Ovary (tissue), 10 donors: Measurements from ENCODE around the gene DOC2B. TPM values are rescaled to one million over a fixed set of nuclear protein-coding genes. Genes with fewer than 3 reads are reported as not detected.
A peak's percentile ranks its signal among the peaks of the same experiment; 100 is the strongest.

Experiments used
- DNase-seq, 5 donors: peaks; one replicate each; pipeline ENCODE4 v3.0.0-alpha.2; 2019 to 2020
- H3K27ac ChIP-seq, 2 donors: fragments of 200-600 bp; one replicate each; pipeline versions ENCODE4 v1.5.1 to v1.8.0; 2019 to 2022
- H3K27me3 ChIP-seq: fragments of 200-600 bp; one replicate; pipeline ENCODE4 v1.8.0; 2022
- H3K36me3 ChIP-seq: fragments of 200-600 bp; sonication (generic); one replicate; pipeline ENCODE4 v1.5.1; 2019
- H3K4me1 ChIP-seq: one replicate; pipeline ENCODE4 v1.8.1; 2013; ENCODE audit warnings: mild to moderate bottlenecking, moderate library complexity; ENCODE audit not compliant: insufficient read depth
- H3K4me3 ChIP-seq: fragments of 200-600 bp; sonication (generic); one replicate; pipeline ENCODE4 v1.5.1; 2017
- H3K9me3 ChIP-seq, 2 donors: fragments of 200-600 bp in 1 of 2; sonication (generic) in 1 of 2; one replicate each; pipeline versions ENCODE4 v1.5.1 to v1.8.1; 2013 to 2019; ENCODE audit warnings: mild to moderate bottlenecking in 1 of 2, moderate library complexity in 1 of 2
- EP300 ChIP-seq: sonication (generic); formaldehyde crosslinking; IDR thresholded peaks from one replicate; pipeline ENCODE4 v1.6.1; 2017; ENCODE audit warnings: antibody characterized with exemption
- POLR2A ChIP-seq: fragments of 450-650 bp; IDR thresholded peaks from one replicate; pipeline ENCODE4 v1.6.1; 2017; ENCODE audit warnings: antibody characterized with exemption, mild to moderate bottlenecking, moderate library complexity
- whole genome bisulfite sequencing, 3 donors: extraction: QIAGEN DNeasy Blood & Tissue Kit in 1 of 3; methylation state at CpG; one replicate each; pipeline versions ENCODE4 v1.1.5 to v1.1.7; 2013 to 2017; 5-methylcytosine and 5-hydroxymethylcytosine counted together
- intact Hi-C, 4 donors: fragments of 100-400 bp; cut with DNase I; formaldehyde crosslinking; loops; one replicate each; pipeline versions ENCODE4 v1.11.0 to v1.15.1; 2022 to 2023
- long read RNA-seq, 3 donors: library from polyadenylated mRNA in 2 of 3; unstranded in 2 of 3; transcript quantifications; one replicate each; pipeline ENCODE4 v2.0.0 and lab custom pipeline, GENCODE V29; 2021 to 2026
- polyA plus RNA-seq, 2 donors: library from polyadenylated mRNA; stranded (reverse); fragments of 200-250 nt in 1 of 2; fragments of 350-450 nt in 1 of 2; fragmentation: Illumina TruSeq in 1 of 2; extraction: RNeasy Lipid Tissue Mini Kit (QIAGEN cat#74804) in 1 of 2; gene quantifications; one replicate each; pipeline ENCODE4 v1.2.3, GENCODE V29; 2013 to 2014
- total RNA-seq, 7 donors: library from RNA; depleted of rRNA in 2 of 7; stranded (reverse); fragments of >200 nt in 2 of 7; fragmentation: NEBNext Ultra II Directional in 3 of 7; extraction: Animal tissue kit (Norgen Biotek cat#: 25700) in 3 of 7; gene quantifications; one replicate each; pipeline versions ENCODE4 v1.1.0 to v1.2.4, GENCODE V29; 2016 to 2023
- TF ChIP-seq, protein P1 (sequence below), 3 donors: fragments of 450-650 bp in 2 of 3; fragments of 200-600 bp in 1 of 3; IDR thresholded peaks; one replicate each; pipeline versions ENCODE4 v1.5.1 to v1.8.0; 2016 to 2022; ENCODE audit warnings: antibody characterized with exemption in 3 of 3, mild to moderate bottlenecking in 1 of 3
- donor health status: DM: no; HTN: no; CAD: no; lungs with moderate emphysema.
- donor health status: DM: no; HTN: no; CAD: no.
- donor health status: Bipolar disorder and iron deficiency.
- donor health status: DM: yes; HTN: yes; CAD: no.
- donor health status: DM: no; HTN: no; CAD: no.
- donor health status: DM: yes; HTN: yes; CAD: no.

The DOC2B gene
- total RNA-seq (1 to 10 TPM in 6 of 7 donors, under 1 TPM in 1; 0.83 to 4.5 (median 2.0) TPM), polyA plus RNA-seq (1 to 10 TPM; 1.3 to 4.2 TPM)
- long read RNA-seq, donor 1: 0 reads
- long read RNA-seq, donor 2, full-length matches to known transcripts: 1 of 1 reads
- long read RNA-seq, donor 2, partial matches to known transcripts: 0 of 1 reads
- long read RNA-seq, donor 2, other reads (novel, unspliced or antisense): 0 of 1 reads
- long read RNA-seq, donor 3, full-length matches to known transcripts: 3 of 8 reads
- long read RNA-seq, donor 3, partial matches to known transcripts: 1 of 8 reads
- long read RNA-seq, donor 3, other reads (novel, unspliced or antisense): 4 of 8 reads

DNA sequence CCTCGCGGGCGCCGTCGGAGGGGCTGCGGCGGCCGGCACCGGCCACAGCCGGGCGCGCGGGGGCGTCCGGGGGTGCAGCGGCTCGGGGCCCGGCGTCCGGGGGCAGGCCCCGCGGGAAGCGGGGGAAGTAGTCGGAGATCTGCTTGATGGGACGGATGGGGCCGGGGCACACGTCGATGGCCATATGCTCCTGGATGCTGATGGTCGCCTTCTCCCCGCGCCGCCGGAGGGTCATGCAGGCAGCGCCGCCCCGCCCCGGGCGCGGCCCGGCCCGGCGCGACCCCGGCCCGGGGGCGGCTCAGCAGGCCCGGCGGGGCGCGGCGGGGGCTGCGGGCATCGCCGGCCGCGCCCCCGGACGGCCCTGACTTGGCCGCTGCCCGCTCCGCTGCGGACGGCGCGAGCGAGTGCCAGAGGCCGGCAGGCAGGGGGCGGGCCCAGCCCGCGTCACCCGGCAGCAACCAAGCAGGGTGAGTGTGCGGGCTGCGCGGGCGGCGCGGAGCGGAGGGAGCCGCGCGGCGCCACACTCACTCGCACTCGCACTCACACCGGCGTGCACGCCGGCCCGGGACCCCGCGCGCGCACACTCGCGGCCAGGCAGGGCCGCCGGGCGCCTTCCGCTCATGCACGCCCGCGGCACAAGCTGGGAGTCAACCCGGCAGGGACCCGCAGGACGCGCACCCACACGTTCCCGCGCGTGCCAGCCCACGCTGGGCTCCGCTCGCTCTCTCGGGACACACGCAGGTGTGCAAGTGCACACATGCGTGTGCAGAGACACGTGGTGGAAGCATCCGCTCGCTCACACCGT lies at the start of gene DOC2B:
TSS of gene DOC2B (minus strand) at position 406 of the 805 bp plus-strand sequence. CDS start at position 235, 171 bp downstream.
- Histone ChIP-seq H3K36me3 (no peaks in the 10 kb centered on the region), H3K4me3 (peak within 1 kb of the TSS; percentile 17), H3K27ac (no peak within 1 kb of the TSS), H3K27me3 (peaks cover 5% of the 10 kb centered on the region), H3K9me3 (no peaks in the 10 kb centered on the region), H3K4me1 (peaks cover 2% of the 10 kb centered on the region)
- DNase-seq: peak in 3 of 5 donors; percentile 42 to 70 (median 66)
- intact Hi-C loops: loop anchor here in 1 of 4 donors (5.0 kb wide), 1 partner anchor 206 kb away; no protein-coding TSS in a partner anchor
- WGBS, 3 donors: 2% methylated on average over 33 to 120 of the region's 120 CpGs
- TF ChIP-seq, protein P1, sequence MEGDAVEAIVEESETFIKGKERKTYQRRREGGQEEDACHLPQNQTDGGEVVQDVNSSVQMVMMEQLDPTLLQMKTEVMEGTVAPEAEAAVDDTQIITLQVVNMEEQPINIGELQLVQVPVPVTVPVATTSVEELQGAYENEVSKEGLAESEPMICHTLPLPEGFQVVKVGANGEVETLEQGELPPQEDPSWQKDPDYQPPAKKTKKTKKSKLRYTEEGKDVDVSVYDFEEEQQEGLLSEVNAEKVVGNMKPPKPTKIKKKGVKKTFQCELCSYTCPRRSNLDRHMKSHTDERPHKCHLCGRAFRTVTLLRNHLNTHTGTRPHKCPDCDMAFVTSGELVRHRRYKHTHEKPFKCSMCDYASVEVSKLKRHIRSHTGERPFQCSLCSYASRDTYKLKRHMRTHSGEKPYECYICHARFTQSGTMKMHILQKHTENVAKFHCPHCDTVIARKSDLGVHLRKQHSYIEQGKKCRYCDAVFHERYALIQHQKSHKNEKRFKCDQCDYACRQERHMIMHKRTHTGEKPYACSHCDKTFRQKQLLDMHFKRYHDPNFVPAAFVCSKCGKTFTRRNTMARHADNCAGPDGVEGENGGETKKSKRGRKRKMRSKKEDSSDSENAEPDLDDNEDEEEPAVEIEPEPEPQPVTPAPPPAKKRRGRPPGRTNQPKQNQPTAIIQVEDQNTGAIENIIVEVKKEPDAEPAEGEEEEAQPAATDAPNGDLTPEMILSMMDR (IDR thresholded peaks at IDR 0.05): no peak
- no peak for TF ChIP-seq POLR2A
- no peak for TF ChIP-seq EP300

DNA sequence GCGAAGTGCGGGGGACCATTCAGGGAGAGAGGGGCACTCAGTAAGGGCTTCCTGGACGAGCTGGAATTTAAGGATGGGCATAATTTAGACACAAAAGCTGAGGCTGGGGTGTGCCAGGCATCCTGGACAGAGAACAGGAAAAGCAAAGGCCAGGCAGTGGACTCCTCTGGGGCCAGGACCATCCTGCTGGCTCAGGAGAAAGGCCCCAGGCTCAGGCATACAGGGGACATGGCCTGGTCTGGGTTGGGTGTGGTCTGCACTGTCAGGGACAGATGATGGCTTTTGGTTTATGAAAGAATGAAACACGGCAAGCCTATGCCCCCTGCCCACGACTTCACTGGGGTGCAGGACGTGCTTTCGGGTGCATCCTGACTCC lies 48.9 kb upstream of the DOC2B start:
- no peak overlapping the region for H3K27ac ChIP-seq
- TF ChIP-seq POLR2A (no peak), EP300 (no peak)
- TF ChIP-seq, protein P1 (IDR thresholded peaks at IDR 0.05): no peak
- peak in 2 of 5 donors; percentile 12 to 16 for DNase-seq

DNA sequence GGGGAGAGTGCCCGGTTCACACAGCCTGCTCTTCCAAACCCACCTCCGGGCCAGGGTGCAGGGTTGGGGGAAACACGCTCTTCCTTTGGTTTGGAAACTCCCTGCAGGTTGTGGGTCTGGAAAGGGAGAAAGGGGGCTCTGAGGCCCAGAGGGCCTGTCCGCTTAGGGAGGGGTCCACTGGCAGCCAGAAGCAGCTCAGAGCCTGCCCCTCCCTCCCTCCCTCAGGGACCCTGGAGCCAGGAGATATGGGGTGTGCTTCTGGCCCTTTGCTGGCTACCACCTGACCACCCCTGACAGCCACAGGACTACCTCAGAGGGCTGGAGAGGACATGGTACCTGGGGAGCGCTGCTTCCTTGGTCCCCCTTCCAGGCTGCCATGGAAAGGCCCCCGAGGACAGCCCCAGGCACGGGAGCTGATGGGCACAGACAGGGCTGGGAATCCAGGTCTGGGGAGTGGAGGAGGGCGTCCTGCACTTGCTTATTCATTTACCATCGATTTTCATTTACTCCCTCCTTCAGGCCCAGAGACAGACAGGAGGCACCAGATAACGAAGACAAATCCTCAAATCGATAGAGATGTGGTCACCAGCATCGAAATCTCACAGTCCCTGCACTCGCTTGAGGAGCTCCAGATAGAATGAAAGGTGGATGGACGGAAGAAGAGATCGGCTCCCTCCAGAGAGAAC lies 48.4 kb upstream of the DOC2B start:
- TF ChIP-seq EP300 (no peak), POLR2A (no peak)
- TF ChIP-seq, protein P1 (IDR thresholded peaks at IDR 0.05): no peak
- intact Hi-C loops: loop anchor here in 1 of 4 donors (10.0 kb wide), 1 partner anchor 65 kb away; no protein-coding TSS in a partner anchor
- Histone ChIP-seq H3K4me3 (no peak overlapping the region), H3K36me3 (no peaks in the 10 kb centered on the region), H3K27me3 (no peaks in the 10 kb centered on the region), H3K4me1 (no peaks in the 10 kb centered on the region), H3K27ac (no peak overlapping the region), H3K9me3 (no peaks in the 10 kb centered on the region)
- DNase-seq: peak in 2 of 5 donors; percentile 8 to 25
- WGBS, 3 donors: 87 to 90% (median 89%) methylated on average over 15 of the region's 15 CpGs

More for the DNA sequence above, 48.9 kb upstream of the DOC2B start:
- H3K4me3 ChIP-seq: no peak overlapping the region
- no peaks in the 10 kb centered on the region for H3K4me1 ChIP-seq
- intact Hi-C loops: loop anchor here in 1 of 4 donors (10.0 kb wide), 1 partner anchor 64 kb away; no protein-coding TSS in a partner anchor
- H3K9me3 ChIP-seq: no peaks in the 10 kb centered on the region
- H3K27me3 ChIP-seq: no peaks in the 10 kb centered on the region
- WGBS, 3 donors: 86 to 92% (median 90%) methylated on average over 7 of the region's 7 CpGs
- no peaks in the 10 kb centered on the region for H3K36me3 ChIP-seq
